Measurements from ENCODE around the gene NLK. TPM values are rescaled to one million over a fixed set of nuclear protein-coding genes. Genes with fewer than 3 reads are reported as not detected.

Gene NLK
- total and polyA plus RNA-seq, 2 donors (not counting 1 experiment from before 2014, with no cell fraction given), result 12.7 to 24.8 TPM

DNA sequence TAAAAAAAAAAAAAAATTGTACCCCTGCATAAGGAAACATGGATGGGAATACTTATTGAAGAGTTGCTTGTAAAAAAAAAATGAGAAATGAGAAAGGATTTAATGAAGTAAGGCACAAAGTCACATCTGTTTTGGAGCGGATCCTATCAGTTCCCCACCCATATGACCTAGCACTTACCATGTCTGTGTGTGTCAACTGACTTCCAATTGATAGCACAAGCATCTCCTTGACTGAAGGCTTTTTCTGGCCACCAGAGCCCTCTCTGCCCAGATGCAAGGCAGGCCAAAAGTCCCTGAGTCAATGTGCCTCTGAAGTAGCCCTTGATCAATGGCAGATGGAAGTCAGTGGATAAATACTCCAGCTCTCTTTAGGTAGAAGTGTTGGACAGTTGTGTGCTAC is 13.4 kb upstream of the NLK start:
- Histone ChIP-seq H3K4me1 (ENCODE audit: control insufficient read depth in 2 of 2, insufficient read depth in 2 of 2, low read length in 2 of 2) (no peaks in the 10 kb centered on the region), H3K79me2 (ENCODE audit: control insufficient read depth, insufficient read depth, low read length) (no peaks in the 10 kb centered on the region), H4K20me1 (ENCODE audit: control insufficient read depth, insufficient read depth, low read length, poor library complexity, severe bottlenecking) (no peaks in the 10 kb centered on the region), H2AFZ (ENCODE audit: insufficient read depth, low read depth, low read length, poor library complexity, severe bottlenecking) (no peak overlapping the region), H3K9me3 (ENCODE audit: control extremely low read depth in 1 of 3, control insufficient read depth in 2 of 3, insufficient read depth in 1 of 3, low read length in 2 of 3) (no peaks in the 10 kb centered on the region), H3K4me3 (ENCODE audit: control extremely low read depth in 1 of 5, extremely low read depth in 1 of 5, insufficient read depth in 1 of 5, low read depth in 2 of 5, low read length in 4 of 5) (no peak overlapping the region), H3K4me2 (replicated peaks; ENCODE audit: low read depth, low read length, poor library complexity, severe bottlenecking) (no peak overlapping the region), H3K9ac (ENCODE audit: low read length) (no peak overlapping the region), H3K27ac (ENCODE audit: low read length in 2 of 2) (no peak overlapping the region), H3K36me3 (replicated peaks in 1 of 2; ENCODE audit: control extremely low read depth in 1 of 2, control insufficient read depth in 1 of 2, extremely low read depth in 1 of 2, insufficient read depth in 2 of 2, low read length in 1 of 2) (no peaks in the 10 kb centered on the region), H3K27me3 (replicated peaks in 1 of 4; ENCODE audit: control extremely low read depth in 1 of 4, control insufficient read depth in 3 of 4, insufficient read depth in 4 of 4, low read length in 3 of 4) (peaks cover 0 to 2% (median 0%) of the 10 kb centered on the region in 4 experiments)
- intact Hi-C loops (cut with micrococcal nuclease), result no loop called here
- no CpG with 5 or more reads among the region's 1 CpG for WGBS (ENCODE audit: insufficient coverage)
- Mint-ChIP-seq H3K4me3 (no peak overlapping the region), H3K9me3 (ENCODE audit: insufficient read depth) (no peaks in the 10 kb centered on the region), H3K27ac (no peak overlapping the region), H3K27me3 (no peaks in the 10 kb centered on the region), H3K4me1 (no peaks in the 10 kb centered on the region)
- TF ChIP-seq EZH2 (IDR thresholded peaks at IDR 0.05; ENCODE audit: borderline replicate concordance, insufficient read depth, low read depth, low read length, poor library complexity, severe bottlenecking) (no peak), CTCF (IDR thresholded peaks at IDR 0.05) (no peak)
- DNase-seq (no peak), ATAC-seq (ENCODE audit: low read depth) (no peak)
- CTCF ChIA-PET, result interaction anchor here (0.6 kb wide), 1 partner anchor 8 kb away, joined by 3 read pairs; no protein-coding TSS in a partner anchor
- POLR2A ChIA-PET, result no interaction called here

- no peak for DNase-seq
- Mint-ChIP-seq H3K27me3 (no peaks in the 10 kb centered on the region), H3K27ac (no peak overlapping the region), H3K4me1 (no peaks in the 10 kb centered on the region), H3K9me3 (ENCODE audit: insufficient read depth) (no peaks in the 10 kb centered on the region), H3K4me3 (no peak overlapping the region)
- Histone ChIP-seq H3K79me2 (ENCODE audit: control insufficient read depth, insufficient read depth, low read length) (no peaks in the 10 kb centered on the region), H3K36me3 (replicated peaks in 1 of 2; ENCODE audit: control extremely low read depth in 1 of 2, control insufficient read depth in 1 of 2, extremely low read depth in 1 of 2, insufficient read depth in 2 of 2, low read length in 1 of 2) (no peaks in the 10 kb centered on the region), H4K20me1 (ENCODE audit: control insufficient read depth, insufficient read depth, low read length, poor library complexity, severe bottlenecking) (no peaks in the 10 kb centered on the region), H3K27ac (ENCODE audit: low read length in 2 of 2) (no peak overlapping the region), H3K4me2 (replicated peaks; ENCODE audit: low read depth, low read length, poor library complexity, severe bottlenecking) (no peak overlapping the region), H2AFZ (ENCODE audit: insufficient read depth, low read depth, low read length, poor library complexity, severe bottlenecking) (no peak overlapping the region), H3K9me3 (ENCODE audit: control extremely low read depth in 1 of 3, control insufficient read depth in 2 of 3, insufficient read depth in 1 of 3, low read length in 2 of 3) (no peaks in the 10 kb centered on the region), H3K4me3 (ENCODE audit: control extremely low read depth in 1 of 5, extremely low read depth in 1 of 5, insufficient read depth in 1 of 5, low read depth in 2 of 5, low read length in 4 of 5) (no peak overlapping the region), H3K9ac (ENCODE audit: low read length) (no peak overlapping the region), H3K27me3 (replicated peaks in 1 of 4; ENCODE audit: control extremely low read depth in 1 of 4, control insufficient read depth in 3 of 4, insufficient read depth in 4 of 4, low read length in 3 of 4) (peaks cover 0 to 2% (median 0%) of the 10 kb centered on the region in 4 experiments), H3K4me1 (ENCODE audit: control insufficient read depth in 2 of 2, insufficient read depth in 2 of 2, low read length in 2 of 2) (no peaks in the 10 kb centered on the region)
- TF ChIP-seq EZH2 (IDR thresholded peaks at IDR 0.05; ENCODE audit: borderline replicate concordance, insufficient read depth, low read depth, low read length, poor library complexity, severe bottlenecking), result no peak
- no peak for TF ChIP-seq CTCF (IDR thresholded peaks at IDR 0.05)
- CTCF ChIA-PET, result no interaction called here
- POLR2A ChIA-PET, result no interaction called here
- 100% methylated on average over 2 of the region's 3 CpGs for WGBS (ENCODE audit: insufficient coverage)
- intact Hi-C loops (cut with micrococcal nuclease), result no loop called here
- no peak for ATAC-seq (ENCODE audit: low read depth)
Observed at GRCh38 chr17:28030386-28030785, 12.1 kb upstream of the NLK start.

Measured in B cell (primary cell).